Breast epithelium (tissue), 4 donors: ENCODE results near the gene PTDSS2. TPM values are rescaled to one million over a fixed set of nuclear protein-coding genes. Genes with fewer than 3 reads are reported as not detected.

Experiments used
- DNase-seq, 2 donors: peaks; one replicate each; pipeline ENCODE4 v3.0.0-alpha.2; 2019; ENCODE audit warnings: low spot score in 2 of 2
- H3K27ac ChIP-seq, 2 donors: fragments of 200-600 bp; sonication (generic) in 1 of 2; one replicate each; pipeline ENCODE4 v1.5.1; 2016 to 2019; ENCODE audit warnings: mild to moderate bottlenecking in 1 of 2
- H3K27me3 ChIP-seq, 2 donors: fragments of 200-600 bp; sonication (generic) in 1 of 2; one replicate each; pipeline versions ENCODE4 v1.5.1 to v1.6.0; 2017 to 2019; ENCODE audit warnings: control low read depth in 1 of 2, mild to moderate bottlenecking in 1 of 2
- H3K36me3 ChIP-seq: fragments of 200-600 bp; one replicate; pipeline ENCODE4 v1.5.1; 2019
- H3K4me1 ChIP-seq, 2 donors: fragments of 200-600 bp; sonication (generic); one replicate each; pipeline ENCODE4 v1.5.1; 2016 to 2019; ENCODE audit warnings: control low read depth in 1 of 2
- H3K4me3 ChIP-seq, 3 donors: fragments of 200-600 bp; sonication (generic); 1 replicate in 2 of 3; 2 replicates in 1 of 3; pipeline ENCODE4 v1.5.1; 2016 to 2019; ENCODE audit warnings: mild to moderate bottlenecking in 3 of 3, moderate library complexity in 2 of 3
- H3K9me3 ChIP-seq, 2 donors: fragments of 200-600 bp; sonication (generic) in 1 of 2; one replicate each; pipeline ENCODE4 v1.5.1; 2016 to 2019; ENCODE audit warnings: control low read depth in 1 of 2
- CTCF ChIP-seq, 3 donors: fragments of 450-650 bp; IDR thresholded peaks; one replicate each; pipeline ENCODE4 v1.5.1; 2016 to 2017; ENCODE audit warnings: antibody characterized with exemption in 3 of 3, mild to moderate bottlenecking in 3 of 3, moderate library complexity in 3 of 3
- POLR2A ChIP-seq: fragments of 450-650 bp; IDR thresholded peaks from one replicate; pipeline ENCODE4 v1.6.1; 2016; ENCODE audit warnings: antibody characterized with exemption, mild to moderate bottlenecking, moderate library complexity
- POLR2AphosphoS5 ChIP-seq, 3 donors: sonication (generic); formaldehyde crosslinking; IDR thresholded peaks; one replicate each; pipeline ENCODE4 v1.6.1; 2017; ENCODE audit warnings: antibody characterized with exemption in 3 of 3
- intact Hi-C: fragments of 100-400 bp; cut with DNase I; formaldehyde crosslinking; loops from one replicate; pipeline ENCODE4 v1.15.1; 2023; ENCODE audit warnings: low total_unique reads
- total RNA-seq, 3 donors: library from RNA; depleted of rRNA; stranded (reverse); fragments of >200 nt; gene quantifications; one replicate each; pipeline ENCODE4 v1.1.0, GENCODE V29; 2016

PTDSS2 gene
- total RNA-seq, 3 donors from 2014 or later: 23.8 to 53.7 (median 33.1) TPM

- no peaks in the 10 kb centered on the region for H3K27me3 ChIP-seq
- no peaks in the 10 kb centered on the region for H3K4me1 ChIP-seq
- DNase-seq: no peak
- H3K9me3 ChIP-seq: no peaks in the 10 kb centered on the region
- intact Hi-C loops: no loop called here
- no peak for TF ChIP-seq POLR2AphosphoS5 (IDR thresholded peaks at IDR 0.05)
- TF ChIP-seq POLR2A: no peak
- TF ChIP-seq CTCF (IDR thresholded peaks at IDR 0.05): no peak
- H3K27ac ChIP-seq: no peak overlapping the region
- H3K36me3 ChIP-seq: no peaks in the 10 kb centered on the region
- H3K4me3 ChIP-seq: no peak overlapping the region
Measured at GRCh38 chr11:426851-427250, 23.2 kb upstream of the PTDSS2 start.

GRCh38 chr11:428295-428694, 21.8 kb upstream of the PTDSS2 start:
- intact Hi-C loops: no loop called here
- DNase-seq: no peak
- no peaks in the 10 kb centered on the region for H3K4me1 ChIP-seq
- no peaks in the 10 kb centered on the region for H3K36me3 ChIP-seq
- TF ChIP-seq CTCF (IDR thresholded peaks at IDR 0.05) (no peak), POLR2A (no peak), POLR2AphosphoS5 (IDR thresholded peaks at IDR 0.05) (no peak)
- H3K9me3 ChIP-seq: no peaks in the 10 kb centered on the region
- H3K27ac ChIP-seq: no peak overlapping the region
- H3K27me3 ChIP-seq: no peaks in the 10 kb centered on the region
- no peak overlapping the region for H3K4me3 ChIP-seq

- no peak for TF ChIP-seq POLR2A
- no peak for TF ChIP-seq CTCF (IDR thresholded peaks at IDR 0.05)
- TF ChIP-seq POLR2AphosphoS5 (IDR thresholded peaks at IDR 0.05): no peak
- no peak overlapping the region for H3K27ac ChIP-seq
- H3K27me3 ChIP-seq: no peaks in the 10 kb centered on the region
- H3K36me3 ChIP-seq: no peaks in the 10 kb centered on the region
- no peaks in the 10 kb centered on the region for H3K4me1 ChIP-seq
- H3K9me3 ChIP-seq: no peaks in the 10 kb centered on the region
- DNase-seq: no peak
- intact Hi-C loops: no loop called here
- H3K4me3 ChIP-seq: no peak overlapping the region
Measured at GRCh38 chr11:429391-429790, 20.7 kb upstream of the PTDSS2 start.

GRCh38 chr11:429931-430456, 20.1 kb upstream of the PTDSS2 start:
- no peak for TF ChIP-seq CTCF (IDR thresholded peaks at IDR 0.05)
- TF ChIP-seq POLR2AphosphoS5 (IDR thresholded peaks at IDR 0.05): no peak
- TF ChIP-seq POLR2A: no peak
- no peaks in the 10 kb centered on the region for H3K36me3 ChIP-seq
- no peaks in the 10 kb centered on the region for H3K27me3 ChIP-seq
- intact Hi-C loops: no loop called here
- no peak overlapping the region for H3K27ac ChIP-seq
- H3K9me3 ChIP-seq: no peaks in the 10 kb centered on the region
- H3K4me3 ChIP-seq: no peak overlapping the region
- no peak for DNase-seq
- no peaks in the 10 kb centered on the region for H3K4me1 ChIP-seq

GRCh38 chr11:431921-432320, 18.2 kb upstream of the PTDSS2 start:
- DNase-seq: no peak
- Histone ChIP-seq H3K4me1 (no peaks in the 10 kb centered on the region), H3K9me3 (no peaks in the 10 kb centered on the region), H3K36me3 (no peaks in the 10 kb centered on the region), H3K4me3 (no peak overlapping the region), H3K27ac (no peak overlapping the region), H3K27me3 (no peaks in the 10 kb centered on the region)
- TF ChIP-seq CTCF (IDR thresholded peaks at IDR 0.05) (no peak), POLR2AphosphoS5 (IDR thresholded peaks at IDR 0.05) (no peak), POLR2A (no peak)
- intact Hi-C loops: no loop called here
